ENCODE results near the gene STRA6. TPM values are rescaled to one million over a fixed set of nuclear protein-coding genes. Genes with fewer than 3 reads are reported as not detected.

Gene STRA6
- polyA plus RNA-seq, 4 donors: 0.27 to 8.4 TPM; not detected in 2

- Histone ChIP-seq H3K9me3 (ENCODE audit: control insufficient read depth in 2 of 2, insufficient read depth in 1 of 2, low read depth in 1 of 2, low read length in 1 of 2) (no peaks in the 10 kb centered on the region), H3K27ac (ENCODE audit: low read depth in 1 of 3, low read length in 2 of 3) (no peak overlapping the region), H3K4me1 (ENCODE audit: control insufficient read depth in 3 of 3, insufficient read depth in 2 of 3, low read depth in 1 of 3, low read length in 2 of 3) (no peaks in the 10 kb centered on the region), H3K27me3 (ENCODE audit: control insufficient read depth in 3 of 3, insufficient read depth in 3 of 3, low read length in 3 of 3) (no peaks in the 10 kb centered on the region), H3K36me3 (ENCODE audit: control insufficient read depth in 3 of 3, insufficient read depth in 2 of 3, low read depth in 1 of 3, low read length in 3 of 3) (peaks cover 0 to 10% (median 0%) of the 10 kb centered on the region in 3 donors), H3K4me3 (ENCODE audit: low read depth in 1 of 3, low read length in 3 of 3) (no peak overlapping the region)
- DNase-seq (no peak), FAIRE-seq (no peak)
- WGBS, 3 donors: 74 to 85% (median 77%) methylated on average over 12 of the region's 12 CpGs
These were observed 17.9 kb downstream of the STRA6 start for GRCh38 chr15:74184582-74185091.

- DNase-seq: no peak
- H3K4me1 ChIP-seq (ENCODE audit: control insufficient read depth in 3 of 3, insufficient read depth in 2 of 3, low read depth in 1 of 3, low read length in 2 of 3): no peaks in the 10 kb centered on the region
- peaks cover 0 to 10% (median 0%) of the 10 kb centered on the region in 3 donors for H3K36me3 ChIP-seq (ENCODE audit: control insufficient read depth in 3 of 3, insufficient read depth in 2 of 3, low read depth in 1 of 3, low read length in 3 of 3)
- H3K4me3 ChIP-seq (ENCODE audit: low read depth in 1 of 3, low read length in 3 of 3): no peak overlapping the region
- H3K27ac ChIP-seq (ENCODE audit: low read depth in 1 of 3, low read length in 2 of 3): no peak overlapping the region
- WGBS, 3 donors: 83 to 91% (median 85%) methylated on average over 8 of the region's 8 CpGs
- H3K27me3 ChIP-seq (ENCODE audit: control insufficient read depth in 3 of 3, insufficient read depth in 3 of 3, low read length in 3 of 3): no peaks in the 10 kb centered on the region
- H3K9me3 ChIP-seq (ENCODE audit: control insufficient read depth in 2 of 2, insufficient read depth in 1 of 2, low read depth in 1 of 2, low read length in 1 of 2): no peaks in the 10 kb centered on the region
- FAIRE-seq: no peak
These were observed 20.5 kb downstream of the STRA6 start for GRCh38 chr15:74182131-74182530.

- no peak overlapping the region for H3K27ac ChIP-seq (ENCODE audit: low read depth in 1 of 3, low read length in 2 of 3)
- no peak overlapping the region for H3K4me3 ChIP-seq (ENCODE audit: low read depth in 1 of 3, low read length in 3 of 3)
- no peak for FAIRE-seq
- 67 to 81% (median 68%) methylated on average over 21 of the region's 21 CpGs for WGBS, 3 donors
- no peaks in the 10 kb centered on the region for H3K4me1 ChIP-seq (ENCODE audit: control insufficient read depth in 3 of 3, insufficient read depth in 2 of 3, low read depth in 1 of 3, low read length in 2 of 3)
- peaks cover 0 to 10% (median 0%) of the 10 kb centered on the region in 3 donors for H3K36me3 ChIP-seq (ENCODE audit: control insufficient read depth in 3 of 3, insufficient read depth in 2 of 3, low read depth in 1 of 3, low read length in 3 of 3)
- DNase-seq: no peak
- H3K9me3 ChIP-seq (ENCODE audit: control insufficient read depth in 2 of 2, insufficient read depth in 1 of 2, low read depth in 1 of 2, low read length in 1 of 2): no peaks in the 10 kb centered on the region
- no peaks in the 10 kb centered on the region for H3K27me3 ChIP-seq (ENCODE audit: control insufficient read depth in 3 of 3, insufficient read depth in 3 of 3, low read length in 3 of 3)
These were observed 21.5 kb downstream of the STRA6 start for GRCh38 chr15:74180881-74181602.

GRCh38 chr15:74179983-74180880, 22.4 kb downstream of the STRA6 start:
- Histone ChIP-seq H3K36me3 (ENCODE audit: control insufficient read depth in 3 of 3, insufficient read depth in 2 of 3, low read depth in 1 of 3, low read length in 3 of 3) (peaks cover 0 to 14% (median 0%) of the 10 kb centered on the region in 3 donors), H3K27me3 (ENCODE audit: control insufficient read depth in 3 of 3, insufficient read depth in 3 of 3, low read length in 3 of 3) (no peaks in the 10 kb centered on the region), H3K27ac (ENCODE audit: low read depth in 1 of 3, low read length in 2 of 3) (peak overlapping the region in 2 of 3 donors; percentile 4 to 26), H3K9me3 (ENCODE audit: control insufficient read depth in 2 of 2, insufficient read depth in 1 of 2, low read depth in 1 of 2, low read length in 1 of 2) (no peaks in the 10 kb centered on the region), H3K4me3 (ENCODE audit: low read depth in 1 of 3, low read length in 3 of 3) (no peak overlapping the region), H3K4me1 (ENCODE audit: control insufficient read depth in 3 of 3, insufficient read depth in 2 of 3, low read depth in 1 of 3, low read length in 2 of 3) (no peaks in the 10 kb centered on the region)
- DNase-seq: no peak
- WGBS, 3 donors: 68 to 90% (median 84%) methylated on average over 16 to 17 of the region's 17 CpGs
- no peak for FAIRE-seq

- FAIRE-seq: no peak
- Histone ChIP-seq H3K4me1 (ENCODE audit: control insufficient read depth in 3 of 3, insufficient read depth in 2 of 3, low read depth in 1 of 3, low read length in 2 of 3) (no peaks in the 10 kb centered on the region), H3K27ac (ENCODE audit: low read depth in 1 of 3, low read length in 2 of 3) (peak overlapping the region in 1 of 3 donors; percentile 27), H3K9me3 (ENCODE audit: control insufficient read depth in 2 of 2, insufficient read depth in 1 of 2, low read depth in 1 of 2, low read length in 1 of 2) (no peaks in the 10 kb centered on the region), H3K27me3 (ENCODE audit: control insufficient read depth in 3 of 3, insufficient read depth in 3 of 3, low read length in 3 of 3) (no peaks in the 10 kb centered on the region), H3K4me3 (ENCODE audit: low read depth in 1 of 3, low read length in 3 of 3) (no peak overlapping the region), H3K36me3 (ENCODE audit: control insufficient read depth in 3 of 3, insufficient read depth in 2 of 3, low read depth in 1 of 3, low read length in 3 of 3) (peaks cover 0 to 15% (median 0%) of the 10 kb centered on the region in 3 donors)
- 33 to 45% (median 39%) methylated on average over 13 of the region's 13 CpGs for WGBS, 3 donors
- DNase-seq: no peak
These were observed 23.3 kb downstream of the STRA6 start for GRCh38 chr15:74179101-74179841.

- WGBS, 3 donors: 73 to 85% (median 76%) methylated on average over 7 of the region's 7 CpGs
- FAIRE-seq: no peak
- no peaks in the 10 kb centered on the region for H3K27me3 ChIP-seq (ENCODE audit: control insufficient read depth in 3 of 3, insufficient read depth in 3 of 3, low read length in 3 of 3)
- H3K27ac ChIP-seq (ENCODE audit: low read depth in 1 of 3, low read length in 2 of 3): no peak overlapping the region
- no peak for DNase-seq
- H3K4me1 ChIP-seq (ENCODE audit: control insufficient read depth in 3 of 3, insufficient read depth in 2 of 3, low read depth in 1 of 3, low read length in 2 of 3): no peaks in the 10 kb centered on the region
- no peak overlapping the region for H3K4me3 ChIP-seq (ENCODE audit: low read depth in 1 of 3, low read length in 3 of 3)
- no peaks in the 10 kb centered on the region for H3K9me3 ChIP-seq (ENCODE audit: control insufficient read depth in 2 of 2, insufficient read depth in 1 of 2, low read depth in 1 of 2, low read length in 1 of 2)
- H3K36me3 ChIP-seq (ENCODE audit: control insufficient read depth in 3 of 3, insufficient read depth in 2 of 3, low read depth in 1 of 3, low read length in 3 of 3): peaks cover 0 to 13% (median 0%) of the 10 kb centered on the region in 3 donors
These were observed 24.1 kb downstream of the STRA6 start for GRCh38 chr15:74178326-74179100.

- Histone ChIP-seq H3K4me3 (ENCODE audit: low read depth in 1 of 3, low read length in 3 of 3) (no peak overlapping the region), H3K27ac (ENCODE audit: low read depth in 1 of 3, low read length in 2 of 3) (no peak overlapping the region), H3K9me3 (ENCODE audit: control insufficient read depth in 2 of 2, insufficient read depth in 1 of 2, low read depth in 1 of 2, low read length in 1 of 2) (no peaks in the 10 kb centered on the region), H3K4me1 (ENCODE audit: control insufficient read depth in 3 of 3, insufficient read depth in 2 of 3, low read depth in 1 of 3, low read length in 2 of 3) (peaks cover 0 to 3% (median 0%) of the 10 kb centered on the region in 3 donors), H3K36me3 (ENCODE audit: control insufficient read depth in 3 of 3, insufficient read depth in 2 of 3, low read depth in 1 of 3, low read length in 3 of 3) (peaks cover 0 to 13% (median 0%) of the 10 kb centered on the region in 3 donors), H3K27me3 (ENCODE audit: control insufficient read depth in 3 of 3, insufficient read depth in 3 of 3, low read length in 3 of 3) (no peaks in the 10 kb centered on the region)
- FAIRE-seq: no peak
- 66 to 81% (median 73%) methylated on average over 10 of the region's 10 CpGs for WGBS, 3 donors
- DNase-seq: no peak
These were observed 26.0 kb downstream of the STRA6 start for GRCh38 chr15:74176262-74177214.
